ENCODE results near the gene CCDC126. TPM values are rescaled to one million over a fixed set of nuclear protein-coding genes. Genes with fewer than 3 reads are reported as not detected.

The CCDC126 gene
- total RNA-seq, 1 experiment from 2014 or later = 5.9 TPM

- H3K27ac ChIP-seq = no peak overlapping the region
- H3F3A ChIP-seq (ENCODE audit: insufficient read depth, low read depth) = peaks cover 7% of the 10 kb centered on the region; the same call in 1 of the 2 replicates
- H3K4me1 ChIP-seq (replicated peaks; ENCODE audit: insufficient read depth) = peaks cover 8% of the 10 kb centered on the region
- H3K36me3 ChIP-seq (ENCODE audit: low read depth) = no peaks in the 10 kb centered on the region
- CTCF ChIA-PET = no interaction called here
- H4K20me1 ChIP-seq (ENCODE audit: insufficient read depth) = no peaks in the 10 kb centered on the region
- H2AFZ ChIP-seq = no peak overlapping the region
- TF ChIP-seq, protein P1, sequence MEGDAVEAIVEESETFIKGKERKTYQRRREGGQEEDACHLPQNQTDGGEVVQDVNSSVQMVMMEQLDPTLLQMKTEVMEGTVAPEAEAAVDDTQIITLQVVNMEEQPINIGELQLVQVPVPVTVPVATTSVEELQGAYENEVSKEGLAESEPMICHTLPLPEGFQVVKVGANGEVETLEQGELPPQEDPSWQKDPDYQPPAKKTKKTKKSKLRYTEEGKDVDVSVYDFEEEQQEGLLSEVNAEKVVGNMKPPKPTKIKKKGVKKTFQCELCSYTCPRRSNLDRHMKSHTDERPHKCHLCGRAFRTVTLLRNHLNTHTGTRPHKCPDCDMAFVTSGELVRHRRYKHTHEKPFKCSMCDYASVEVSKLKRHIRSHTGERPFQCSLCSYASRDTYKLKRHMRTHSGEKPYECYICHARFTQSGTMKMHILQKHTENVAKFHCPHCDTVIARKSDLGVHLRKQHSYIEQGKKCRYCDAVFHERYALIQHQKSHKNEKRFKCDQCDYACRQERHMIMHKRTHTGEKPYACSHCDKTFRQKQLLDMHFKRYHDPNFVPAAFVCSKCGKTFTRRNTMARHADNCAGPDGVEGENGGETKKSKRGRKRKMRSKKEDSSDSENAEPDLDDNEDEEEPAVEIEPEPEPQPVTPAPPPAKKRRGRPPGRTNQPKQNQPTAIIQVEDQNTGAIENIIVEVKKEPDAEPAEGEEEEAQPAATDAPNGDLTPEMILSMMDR (conservative IDR thresholded peaks at IDR 0.05) = no peak
- TF ChIP-seq EZH2 (IDR thresholded peaks at IDR 0.05; ENCODE audit: low read depth) = no peak
- no peak overlapping the region for H3K4me3 ChIP-seq
- BruUV-seq (replicated peaks) = no TSS peak
- H3K79me2 ChIP-seq (ENCODE audit: low read depth) = no peaks in the 10 kb centered on the region
- POLR2A ChIA-PET (ENCODE audit: unreplicated experiment) = no interaction called here
- H3K9me3 ChIP-seq (ENCODE audit: insufficient read depth, low read depth) = no peaks in the 10 kb centered on the region
- no peak overlapping the region for H3K4me2 ChIP-seq
- no peak for DNase-seq
- intact Hi-C loops (cut with micrococcal nuclease; ENCODE audit: unreplicated experiment) = loop anchor here (10.0 kb wide), 1 partner anchor 1646 kb away; the partner anchor contains the start of gene CDCA7L
- no peaks in the 10 kb centered on the region for H3K27me3 ChIP-seq (ENCODE audit: insufficient read depth, low read depth)
- no peaks in the 10 kb centered on the region for H3K9me2 ChIP-seq (ENCODE audit: insufficient read depth)
Observed at GRCh38 chr7:23590529-23590928, 6.7 kb upstream of the CCDC126 start.

DNA sequence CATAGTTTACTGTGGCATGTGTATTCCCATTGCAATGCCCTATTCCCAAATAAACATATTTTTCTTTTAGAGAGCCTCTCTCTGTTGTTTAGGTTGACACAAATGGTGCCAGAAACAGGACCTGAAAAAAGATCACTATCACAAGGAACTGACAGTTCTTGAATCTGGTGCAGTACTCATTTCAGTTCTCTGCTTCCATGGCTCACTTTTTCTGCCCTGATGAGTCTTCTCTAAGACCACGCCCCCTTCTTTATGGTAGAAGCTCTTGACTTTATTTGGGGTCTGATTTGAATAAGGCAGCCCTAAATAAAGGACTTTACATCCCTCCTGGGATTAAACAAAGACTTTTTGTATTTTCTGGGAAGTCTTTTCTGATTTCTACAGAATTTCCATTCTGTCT, 3.5 kb upstream of the CCDC126 start:
- H3F3A ChIP-seq (ENCODE audit: insufficient read depth, low read depth) = peaks cover 21% of the 10 kb centered on the region; the same call in 1 of the 2 replicates
- H3K36me3 ChIP-seq (ENCODE audit: low read depth) = no peaks in the 10 kb centered on the region
- TF ChIP-seq, protein P1 (conservative IDR thresholded peaks at IDR 0.05) = no peak
- TF ChIP-seq EZH2 (IDR thresholded peaks at IDR 0.05; ENCODE audit: low read depth) = no peak
- no peak overlapping the region for H3K4me2 ChIP-seq
- no peaks in the 10 kb centered on the region for H4K20me1 ChIP-seq (ENCODE audit: insufficient read depth)
- intact Hi-C loops (cut with micrococcal nuclease; ENCODE audit: unreplicated experiment) = loop anchor here (10.0 kb wide), 1 partner anchor 1649 kb away; the partner anchor contains the start of gene CDCA7L
- ChIA-PET POLR2A (ENCODE audit: unreplicated experiment) (no interaction called here), CTCF (no interaction called here)
- H3K9me2 ChIP-seq (ENCODE audit: insufficient read depth) = no peaks in the 10 kb centered on the region
- H3K79me2 ChIP-seq (ENCODE audit: low read depth) = no peaks in the 10 kb centered on the region
- no peak for DNase-seq
- no peaks in the 10 kb centered on the region for H3K9me3 ChIP-seq (ENCODE audit: insufficient read depth, low read depth)
- peaks cover 25% of the 10 kb centered on the region for H3K4me1 ChIP-seq (replicated peaks; ENCODE audit: insufficient read depth)
- H3K27ac ChIP-seq = no peak overlapping the region
- no peak overlapping the region for H2AFZ ChIP-seq
- BruUV-seq (replicated peaks) = no TSS peak
- H3K27me3 ChIP-seq (ENCODE audit: insufficient read depth, low read depth) = no peaks in the 10 kb centered on the region
- H3K4me3 ChIP-seq = no peak overlapping the region

DNA sequence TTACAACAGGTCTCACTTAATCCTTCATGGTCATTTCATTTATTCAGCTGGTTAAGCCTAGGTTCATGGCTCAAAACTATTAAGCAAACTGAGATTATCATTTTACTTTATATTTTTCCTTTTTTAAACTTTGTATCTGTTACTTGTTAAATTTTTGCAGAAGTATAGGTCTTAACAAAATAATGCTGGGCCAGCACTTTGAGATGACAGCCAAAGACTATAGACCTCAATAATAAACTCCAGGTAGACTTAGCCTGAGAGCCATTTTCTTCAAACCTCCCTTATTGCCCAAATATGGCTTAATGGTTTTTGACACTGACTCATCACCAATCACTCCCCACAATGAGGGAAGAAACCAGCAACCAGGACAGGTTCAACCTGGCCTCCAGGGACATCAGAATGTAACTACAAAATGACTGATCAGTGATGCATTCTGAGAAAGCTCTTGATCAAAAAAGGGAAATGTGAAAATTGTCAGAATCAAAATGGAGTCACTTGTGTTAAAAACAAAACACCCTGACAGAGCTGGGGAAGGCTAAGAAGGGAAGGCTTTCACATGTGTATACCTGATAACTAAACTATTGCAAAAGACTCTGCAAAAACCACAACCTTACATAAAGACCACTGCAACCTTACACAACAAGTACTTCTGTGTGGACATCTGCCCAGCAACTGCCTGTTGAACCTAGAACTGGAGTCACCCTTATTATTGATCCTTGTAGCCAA, 2.1 kb upstream of the CCDC126 start:
- Histone ChIP-seq H3K79me2 (ENCODE audit: low read depth) (no peaks in the 10 kb centered on the region), H3K9me2 (ENCODE audit: insufficient read depth) (no peaks in the 10 kb centered on the region), H3K36me3 (ENCODE audit: low read depth) (no peaks in the 10 kb centered on the region), H3K27ac (0 out of 2 replicates have a peak overlapping the region, but pooled peaks have one; percentile 4), H3K4me3 (no peak overlapping the region), H2AFZ (0 out of 2 replicates have a peak overlapping the region, but pooled peaks have one; percentile 1), H3K27me3 (ENCODE audit: insufficient read depth, low read depth) (no peaks in the 10 kb centered on the region), H4K20me1 (ENCODE audit: insufficient read depth) (no peaks in the 10 kb centered on the region), H3K4me1 (replicated peaks; ENCODE audit: insufficient read depth) (peaks cover 33% of the 10 kb centered on the region), H3K4me2 (0 out of 2 replicates have a peak overlapping the region, but pooled peaks have one; percentile 2), H3F3A (ENCODE audit: insufficient read depth, low read depth) (peaks cover 21% of the 10 kb centered on the region; the same call in 1 of the 2 replicates), H3K9me3 (ENCODE audit: insufficient read depth, low read depth) (no peaks in the 10 kb centered on the region)
- POLR2A ChIA-PET (ENCODE audit: unreplicated experiment) = interaction anchor here (0.6 kb wide), 2 partner anchors 23 to 816 kb away, joined by 3 to 5 read pairs; no protein-coding TSS in a partner anchor
- TF ChIP-seq EZH2 (IDR thresholded peaks at IDR 0.05; ENCODE audit: low read depth) = no peak
- TF ChIP-seq, protein P1 (conservative IDR thresholded peaks at IDR 0.05) = no peak
- CTCF ChIA-PET = no interaction called here
- BruUV-seq (replicated peaks) = no TSS peak
- peak in 1 of 2 experiments; percentile 81 for DNase-seq
- intact Hi-C loops (cut with micrococcal nuclease; ENCODE audit: unreplicated experiment) = loop anchor here (10.0 kb wide), 1 partner anchor 1650 kb away; the partner anchor contains the start of gene CDCA7L

Data from PC-9 (cell line).